DMS 273 treated with DMSO at 0.1 percent for 48 hours (cell line): ENCODE measurements around the gene HIVEP3.

Experiments
- DNase-seq: peaks from one replicate; lab custom pipeline; 2025; lab: John Stamatoyannopoulos, UW

Gene HIVEP3

GRCh38 chr1:41730806-41731205 is 187.9 kb downstream of the HIVEP3 start:
- no peak for DNase-seq

- no peak for DNase-seq
These were observed 190.1 kb downstream of the HIVEP3 start for GRCh38 chr1:41728403-41729202.

- DNase-seq = no peak
These were observed 191.0 kb downstream of the HIVEP3 start for GRCh38 chr1:41727749-41728115.

DNA sequence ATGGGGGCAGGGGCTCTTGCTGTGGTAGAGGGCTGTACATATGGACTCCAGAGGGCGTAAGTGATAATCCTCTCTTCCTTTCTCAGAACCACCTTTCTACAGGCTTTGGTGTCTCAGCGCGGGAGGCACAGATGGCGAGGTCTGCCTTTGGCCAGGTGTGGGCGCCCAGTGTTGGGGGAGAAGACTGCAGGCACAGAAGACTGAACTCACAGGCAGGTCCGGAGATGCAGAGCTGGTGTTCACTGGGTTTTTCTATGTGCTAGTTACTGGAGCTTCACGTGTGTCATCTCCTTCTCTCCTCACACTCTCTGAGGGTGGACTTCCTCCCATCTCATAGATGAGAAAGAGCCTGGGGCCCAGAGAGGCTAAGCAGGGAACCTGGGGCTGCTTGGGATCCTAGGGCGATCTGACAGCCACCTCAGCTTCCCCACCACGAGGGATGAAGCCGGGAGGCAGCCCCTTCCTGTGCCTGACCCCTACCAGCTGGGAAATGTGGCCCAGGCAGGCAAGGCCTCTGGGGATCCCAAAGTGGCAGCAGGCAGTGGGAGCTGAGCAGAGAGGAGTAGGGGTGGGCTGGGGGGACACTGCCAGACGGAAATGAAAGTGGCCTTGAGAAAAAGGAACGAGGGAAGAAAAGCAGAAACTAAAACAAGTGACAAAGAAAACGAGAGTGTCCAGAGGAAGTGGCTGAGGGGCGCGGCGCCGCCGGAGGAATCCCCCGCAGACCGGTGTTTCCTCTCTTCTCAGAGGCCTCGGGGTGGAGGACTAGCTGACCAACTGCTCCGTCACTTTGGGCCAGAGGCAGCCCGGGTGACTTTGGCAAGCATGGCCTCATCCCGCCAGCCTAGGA is 191.6 kb downstream of the HIVEP3 start:
- DNase-seq = peak; percentile 76

DNA sequence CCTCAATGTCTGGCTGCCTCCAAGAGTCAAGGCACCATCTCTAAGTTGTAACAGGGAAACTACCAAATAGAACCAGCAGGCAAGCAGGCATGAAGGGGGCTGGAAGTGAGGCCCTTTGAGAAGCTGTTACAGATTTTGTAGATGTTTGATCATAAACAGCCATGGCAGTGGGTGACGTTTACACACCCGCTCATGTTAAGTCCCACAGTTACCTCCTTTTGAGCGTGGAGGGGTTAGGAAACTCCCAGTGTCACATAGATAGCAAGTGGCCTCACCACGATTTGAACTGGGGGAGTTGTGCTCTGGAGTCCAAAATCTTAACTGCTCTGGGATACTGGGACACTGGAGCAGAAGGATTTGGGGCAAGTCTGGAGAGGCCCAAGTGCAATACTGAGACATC is 192.4 kb downstream of the HIVEP3 start:
- no peak for DNase-seq

GRCh38 chr1:41724926-41725325 is 193.8 kb downstream of the HIVEP3 start:
- DNase-seq = no peak

GRCh38 chr1:41724248-41724647 is 194.5 kb downstream of the HIVEP3 start:
- no peak for DNase-seq

DNA sequence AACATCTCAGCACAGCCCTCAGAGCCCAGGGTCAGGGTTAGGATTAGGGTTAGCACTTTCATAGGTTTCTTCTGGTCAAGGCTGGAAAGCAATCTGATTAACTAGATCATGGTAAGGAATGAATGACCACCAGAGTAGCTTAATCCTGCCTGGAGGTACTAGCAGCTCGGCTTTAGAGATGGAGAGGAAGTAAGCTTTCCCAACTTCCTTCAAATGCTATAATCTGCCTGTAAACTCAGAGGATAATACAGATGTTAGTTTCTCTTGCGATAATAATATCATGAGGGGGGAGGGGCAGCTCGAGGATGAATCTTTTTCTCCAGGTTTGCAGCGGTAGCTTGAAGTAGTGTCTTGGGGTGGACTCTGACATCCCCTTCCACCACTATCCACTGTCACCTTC is 194.9 kb downstream of the HIVEP3 start:
- DNase-seq = no peak

- DNase-seq = no peak
These were observed 196.5 kb downstream of the HIVEP3 start for GRCh38 chr1:41722184-41722583.

- no peak for DNase-seq
These were observed 197.8 kb downstream of the HIVEP3 start for GRCh38 chr1:41720861-41721410.

GRCh38 chr1:41719590-41719989 is 199.1 kb downstream of the HIVEP3 start:
- no peak for DNase-seq

GRCh38 chr1:41719128-41719527 is 199.6 kb downstream of the HIVEP3 start:
- DNase-seq = no peak

GRCh38 chr1:41718497-41718896 is 200.2 kb downstream of the HIVEP3 start:
- no peak for DNase-seq

DNA sequence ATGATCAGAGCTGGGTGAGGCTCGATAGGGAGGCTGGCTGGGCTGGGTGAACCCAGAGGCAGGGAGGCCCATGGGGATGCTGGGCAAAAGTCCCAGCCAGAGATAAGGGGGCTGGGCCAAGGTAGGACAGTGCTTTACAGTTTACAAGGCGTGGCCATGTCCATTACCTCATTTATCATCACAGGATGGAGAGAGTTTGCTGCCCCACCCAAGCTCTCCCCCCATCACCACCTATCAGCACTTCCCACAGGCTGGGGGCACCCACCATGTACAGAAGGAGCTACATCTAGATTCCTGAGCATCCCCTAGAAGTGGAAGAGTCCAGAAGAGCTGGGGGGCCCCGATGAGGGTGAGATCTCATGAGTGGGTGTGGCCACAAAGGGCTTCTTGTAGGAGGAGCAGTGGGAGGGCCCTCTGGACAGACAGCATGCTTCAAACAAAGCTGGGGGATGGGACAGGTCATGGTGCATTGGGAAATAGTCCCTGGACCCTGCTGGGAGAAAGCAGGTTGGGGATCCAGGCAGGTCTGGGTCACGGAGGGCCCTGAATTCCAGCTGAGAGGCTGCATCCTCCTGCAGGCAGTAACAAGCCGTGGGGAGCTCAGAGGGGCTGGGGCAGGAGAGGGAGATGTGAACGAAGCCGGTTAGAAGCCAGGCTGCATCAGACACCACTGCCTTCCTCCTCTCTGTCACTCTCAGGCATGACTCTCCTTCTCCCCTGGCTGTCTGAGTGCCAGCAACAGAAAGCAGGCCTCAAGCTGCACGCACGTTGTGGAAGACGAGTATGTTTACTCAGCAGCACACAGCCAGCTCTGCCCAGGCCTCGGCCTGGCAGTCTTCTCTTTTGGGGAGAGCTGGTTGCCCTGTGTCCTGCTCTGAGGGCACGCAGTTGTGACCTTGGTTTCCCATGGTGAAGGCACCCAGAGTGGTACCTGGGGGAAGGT is 202.3 kb downstream of the HIVEP3 start:
- DNase-seq = no peak

DNA sequence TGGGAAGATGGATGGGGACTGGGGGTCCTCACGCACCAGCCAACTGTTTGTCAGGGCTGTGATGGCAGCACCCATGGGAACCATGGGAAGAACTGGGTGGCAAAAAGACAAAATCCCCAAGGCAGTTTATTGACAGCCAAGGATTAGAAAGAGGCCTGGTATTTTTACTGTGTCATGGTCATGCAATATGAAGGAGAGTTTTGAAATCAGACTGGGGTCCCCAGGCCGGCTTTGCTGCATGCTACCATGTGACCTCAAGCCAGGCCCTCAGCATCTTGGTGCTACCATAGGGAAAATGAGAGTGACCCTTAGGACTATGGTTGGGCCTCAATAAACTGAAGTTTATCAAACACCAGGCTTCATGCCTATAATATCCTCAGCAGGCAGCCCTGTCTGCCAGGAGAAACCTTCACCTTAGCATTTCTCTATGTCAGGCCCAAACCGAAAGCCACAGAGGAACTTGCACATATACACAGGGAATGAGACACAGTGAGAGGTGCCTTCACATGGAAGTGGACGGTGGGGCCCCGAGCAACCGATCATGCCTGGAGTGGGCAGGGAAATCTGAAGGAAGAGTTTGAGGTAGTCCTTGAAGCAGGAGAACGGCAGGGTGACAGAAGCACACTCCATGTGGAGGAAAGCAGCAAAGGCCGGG is 203.2 kb downstream of the HIVEP3 start:
- no peak for DNase-seq

- DNase-seq = peak; percentile 85
These were observed 203.9 kb downstream of the HIVEP3 start for GRCh38 chr1:41714638-41715389.

- peak; percentile 59 for DNase-seq
These were observed 205.0 kb downstream of the HIVEP3 start for GRCh38 chr1:41713557-41714327.

DNA sequence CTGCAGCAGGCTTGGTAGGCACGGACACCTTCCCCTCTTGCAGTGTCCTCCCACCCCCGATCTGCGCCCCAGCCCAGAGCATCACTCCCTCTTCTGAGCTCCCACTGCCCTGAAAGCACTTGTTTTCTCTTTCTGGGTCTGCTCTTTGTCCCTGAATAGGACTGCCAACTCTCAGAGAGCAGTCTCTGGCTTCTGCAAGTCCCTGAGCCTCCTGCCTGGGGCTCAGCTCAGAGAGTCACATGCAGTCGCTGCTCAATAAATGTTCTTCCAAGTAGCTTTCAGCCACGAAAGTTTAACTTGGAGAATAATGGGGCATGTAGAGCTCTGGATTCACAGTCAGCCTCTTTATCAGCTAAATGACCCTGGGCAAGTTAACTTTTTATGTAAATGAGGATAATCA is 205.6 kb downstream of the HIVEP3 start:
- DNase-seq = no peak

DNA sequence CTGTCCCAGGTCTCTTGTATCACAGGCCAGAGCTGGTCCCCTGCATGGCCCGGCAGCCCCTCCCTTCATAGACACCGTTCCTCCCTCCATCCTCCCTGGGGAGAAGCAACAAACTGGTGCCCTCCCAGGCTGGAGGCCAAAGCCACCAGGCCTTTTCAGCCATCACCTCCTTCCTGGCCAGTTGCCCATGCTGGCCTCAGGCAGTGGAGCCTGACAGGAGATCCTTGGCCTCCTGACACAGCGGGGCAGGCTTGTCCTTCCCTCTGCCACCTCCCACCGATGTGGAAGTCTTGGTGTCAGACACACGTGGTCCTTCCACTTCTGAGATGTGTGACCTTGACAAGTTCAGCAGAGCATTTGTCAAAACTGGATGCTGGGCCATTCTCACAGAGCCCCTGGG is 206.0 kb downstream of the HIVEP3 start:
- no peak for DNase-seq

- no peak for DNase-seq
These were observed 206.6 kb downstream of the HIVEP3 start for GRCh38 chr1:41712081-41712480.
